BE2C (cell line): Measurements from ENCODE around the gene HGD.
"Not testable (repeated sequence)": the region's sequence is repeated elsewhere in the genome, so short reads cannot be mapped to it uniquely, and the experiment has no call there.

Source experiments
- DNase-seq: peaks from one replicate; pipeline ENCODE4 v3.0.0-alpha.2; 2020
- H3K27me3 ChIP-seq: fragments of 250-450 bp; sonication (Bioruptor Pico); 2 replicates; pipeline ENCODE4 v1.5.1; 2020; ENCODE audit warnings: mild to moderate bottlenecking
- H3K36me3 ChIP-seq: fragments of 250-450 bp; sonication (Bioruptor Pico); 2 replicates; pipeline ENCODE4 v1.5.1; 2020; ENCODE audit warnings: mild to moderate bottlenecking
- H3K4me1 ChIP-seq: fragments of 250-450 bp; sonication (Bioruptor Pico); 2 replicates; pipeline ENCODE4 v1.5.1; 2020
- H3K4me3 ChIP-seq: 2 replicates; pipeline ENCODE4 v1.5.1; 2011; ENCODE audit warnings: low read depth, low read length
- H3K9me3 ChIP-seq: fragments of 250-450 bp; sonication (Bioruptor Pico); 2 replicates; pipeline ENCODE4 v1.5.1; 2020
- CTCF ChIP-seq: IDR thresholded peaks from 2 replicates; pipeline ENCODE4 v1.5.1; 2012; ENCODE audit warnings: mild to moderate bottlenecking, low read depth, low read length

Gene HGD

DNA sequence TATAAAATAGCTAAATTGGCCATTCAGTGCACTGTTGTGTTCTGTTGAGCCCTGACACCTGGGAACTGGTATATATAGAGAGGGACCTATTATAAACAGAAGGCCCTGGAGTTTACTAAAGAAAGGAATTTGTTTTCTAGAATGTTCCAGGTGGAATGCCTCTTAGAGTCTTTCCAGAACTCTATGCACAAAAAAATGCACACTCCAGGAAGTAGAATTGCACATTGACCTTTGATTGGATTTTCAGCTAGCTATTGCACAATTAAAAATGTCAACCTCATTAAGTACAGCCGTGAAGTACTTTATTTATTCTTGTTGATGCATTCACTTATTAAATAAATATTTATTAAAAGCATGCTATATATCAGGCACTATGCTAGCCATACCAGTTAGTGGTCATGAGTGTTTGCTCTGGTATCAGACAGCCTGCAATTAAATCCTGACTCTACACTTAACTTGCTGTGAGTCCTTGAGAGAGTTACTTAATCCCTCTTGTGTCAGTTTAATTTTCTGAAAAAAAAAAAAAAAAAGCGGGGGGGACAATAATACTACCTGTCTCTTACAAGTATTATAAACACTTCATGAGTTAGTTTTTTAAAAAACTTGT lies 45.1 kb downstream of the HGD start:
- Histone ChIP-seq H3K9me3 (no peaks in the 10 kb centered on the region), H3K36me3 (no peaks in the 10 kb centered on the region), H3K27me3 (no peaks in the 10 kb centered on the region), H3K4me3 (no peak overlapping the region), H3K4me1 (no peaks in the 10 kb centered on the region)
- no peak for TF ChIP-seq CTCF
- no peak for DNase-seq

DNA sequence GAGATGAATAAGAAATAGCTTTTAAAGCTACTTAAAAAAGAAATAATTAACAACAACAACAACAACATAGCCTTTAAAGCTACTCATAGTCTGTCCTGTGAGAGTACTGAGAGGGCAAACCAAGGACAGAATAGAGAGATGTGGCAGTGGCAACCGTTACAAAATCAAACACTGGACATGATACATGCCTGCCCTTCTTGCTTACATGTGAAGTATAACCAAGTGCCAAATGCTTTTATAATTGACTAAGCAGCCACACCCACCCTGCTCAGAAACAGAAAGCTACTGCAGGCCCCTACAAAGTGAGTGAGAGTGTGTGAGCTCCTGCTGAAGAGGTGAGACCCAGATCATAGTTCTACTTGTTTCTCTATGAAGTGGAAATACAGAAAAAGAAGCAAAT lies 47.5 kb downstream of the HGD start:
- Histone ChIP-seq H3K4me1 (no peaks in the 10 kb centered on the region), H3K4me3 (no peak overlapping the region), H3K27me3 (no peaks in the 10 kb centered on the region), H3K36me3 (no peaks in the 10 kb centered on the region), H3K9me3 (no peaks in the 10 kb centered on the region)
- no peak for DNase-seq
- no peak for TF ChIP-seq CTCF

DNA sequence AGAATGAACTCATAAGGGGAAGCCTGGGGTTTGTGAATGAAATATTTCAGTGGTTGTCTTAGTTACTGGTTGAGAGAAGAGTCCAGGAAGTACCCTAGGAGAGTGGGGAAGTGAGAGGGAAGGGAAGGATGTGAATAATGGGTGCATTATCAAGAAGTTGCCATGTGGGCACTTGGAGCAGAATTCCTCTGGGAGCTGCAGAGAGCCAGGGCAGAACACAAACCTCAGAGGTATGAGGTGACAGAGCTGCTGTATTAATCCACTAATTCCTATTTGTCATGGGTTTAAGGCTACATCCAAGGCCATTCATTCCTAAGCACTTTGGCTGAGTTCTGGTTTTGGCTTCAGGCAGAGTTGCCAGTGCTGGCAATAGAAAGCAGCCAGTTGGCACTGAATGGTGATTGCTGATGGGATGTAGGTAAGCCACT lies 56.9 kb downstream of the HGD start:
- Histone ChIP-seq H3K36me3 (no peaks in the 10 kb centered on the region), H3K9me3 (no peaks in the 10 kb centered on the region; the same call in 1 of the 2 replicates), H3K4me3 (no peak overlapping the region), H3K27me3 (no peaks in the 10 kb centered on the region), H3K4me1 (no peaks in the 10 kb centered on the region)
- DNase-seq = no peak
- TF ChIP-seq CTCF = no peak

DNA sequence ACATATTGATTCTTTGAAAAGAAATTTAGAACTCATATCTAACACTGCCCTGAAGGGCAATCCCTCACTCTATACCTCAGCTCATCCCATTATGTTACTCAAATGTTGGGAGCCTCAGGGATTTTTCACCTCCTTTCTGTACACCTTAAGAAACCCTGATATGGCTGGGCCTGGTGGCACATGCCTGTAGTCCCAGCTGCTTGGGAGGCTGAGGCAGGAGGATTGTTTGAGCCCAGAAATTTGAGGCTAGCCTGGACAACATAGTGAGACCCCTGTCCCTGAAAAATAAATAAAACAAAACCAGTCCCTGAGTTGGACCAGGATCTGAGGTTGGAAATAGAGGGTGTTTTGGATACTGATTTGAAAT lies 58.3 kb downstream of the HGD start:
- no peak for TF ChIP-seq CTCF
- Histone ChIP-seq H3K4me3 (no peak overlapping the region), H3K9me3 (no peaks in the 10 kb centered on the region; the same call in 1 of the 2 replicates), H3K36me3 (no peaks in the 10 kb centered on the region), H3K4me1 (no peaks in the 10 kb centered on the region), H3K27me3 (no peaks in the 10 kb centered on the region)
- no peak for DNase-seq

DNA sequence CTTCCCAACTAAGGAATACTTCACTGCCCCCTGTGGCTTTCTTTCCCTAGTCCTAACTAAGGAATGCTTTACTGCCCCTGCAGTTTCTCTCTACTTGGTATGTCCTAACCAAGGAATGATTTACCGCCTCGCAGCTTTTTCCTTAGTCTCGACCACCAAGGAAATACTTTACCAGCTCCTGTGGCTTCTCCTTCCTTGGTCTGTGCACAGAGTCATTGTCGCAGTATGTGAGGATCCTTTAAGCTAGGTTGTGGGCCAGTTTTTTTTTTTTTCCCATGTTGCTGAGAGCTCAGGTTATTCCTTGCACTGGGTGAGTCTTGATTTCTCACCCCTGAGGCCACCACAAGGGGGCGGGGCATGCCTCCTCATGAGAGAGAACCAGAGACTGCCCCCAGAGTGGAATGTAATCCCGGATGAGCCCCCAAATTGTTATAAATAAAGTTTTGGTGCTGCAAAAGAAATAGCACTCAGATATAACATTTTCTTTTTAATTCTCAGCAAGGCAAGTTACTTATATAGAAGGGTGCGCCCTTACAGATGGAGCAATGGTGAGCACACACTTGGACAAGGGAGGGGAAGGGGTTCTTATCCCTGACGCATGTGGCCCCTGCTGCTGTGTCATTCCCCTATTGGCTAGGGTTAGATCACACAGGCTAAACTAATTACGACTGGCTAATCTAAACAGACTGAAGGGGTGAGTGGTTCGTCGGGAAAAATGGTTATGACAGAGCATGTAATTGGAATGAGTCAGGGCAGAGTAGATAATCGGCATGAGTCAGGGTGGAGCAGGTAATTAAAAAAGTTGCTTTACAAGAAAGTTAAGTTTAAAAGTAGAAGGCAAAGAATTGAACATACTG lies 58.9 kb downstream of the HGD start:
- Histone ChIP-seq H3K27me3 (no peaks in the 10 kb centered on the region), H3K4me1 (no peaks in the 10 kb centered on the region), H3K9me3 (no peaks in the 10 kb centered on the region; the same call in 1 of the 2 replicates), H3K36me3 (no peaks in the 10 kb centered on the region), H3K4me3 (no peak overlapping the region)
- peak; percentile 39 for TF ChIP-seq CTCF
- DNase-seq = peak; percentile 61

GRCh38 chr3:120622457-120622856 lies 59.6 kb downstream of the HGD start:
- no peak for TF ChIP-seq CTCF
- Histone ChIP-seq H3K36me3 (no peaks in the 10 kb centered on the region), H3K9me3 (no peaks in the 10 kb centered on the region; the same call in 1 of the 2 replicates), H3K27me3 (no peaks in the 10 kb centered on the region), H3K4me3 (no peak overlapping the region), H3K4me1 (no peaks in the 10 kb centered on the region)
- DNase-seq = no peak

- not testable (repeated sequence) for H3K27me3 ChIP-seq, DNase-seq, H3K9me3 ChIP-seq, H3K36me3 ChIP-seq, H3K4me3 ChIP-seq
- peaks cover 26% of the 10 kb centered on the region for H3K4me1 ChIP-seq
Observed at GRCh38 chr3:120616745-120617144, 65.3 kb downstream of the HGD start.
